Epidermal melanocyte (primary cell): ENCODE results near the gene SLC15A5.

Experiments
- DNase-seq: peaks from one replicate; pipeline ENCODE4 v3.0.0; 2011; ENCODE audit warnings: low spot score; ENCODE audit not compliant: insufficient read length

SLC15A5 gene

GRCh38 chr12:16277585-16277984, at the start of gene SLC15A5:
Gene SLC15A5 (minus strand): TSS chr12:16277685. CDS start chr12:16277685, 0 bp downstream.
- no peak for DNase-seq

GRCh38 chr12:16325426-16325825, 47.9 kb upstream of the SLC15A5 start:
- no peak for DNase-seq

- DNase-seq: no peak
These were observed 47.3 kb upstream of the SLC15A5 start for GRCh38 chr12:16324772-16325171.

GRCh38 chr12:16324272-16324671, 46.8 kb upstream of the SLC15A5 start:
- DNase-seq: no peak

GRCh38 chr12:16323638-16324037, 46.2 kb upstream of the SLC15A5 start:
- no peak for DNase-seq

- DNase-seq: no peak
These were observed 45.5 kb upstream of the SLC15A5 start for GRCh38 chr12:16323010-16323409.

GRCh38 chr12:16310934-16311333, 33.4 kb upstream of the SLC15A5 start:
- no peak for DNase-seq

GRCh38 chr12:16307856-16308475, 30.5 kb upstream of the SLC15A5 start:
- no peak for DNase-seq

- DNase-seq: no peak
These were observed 26.5 kb upstream of the SLC15A5 start for GRCh38 chr12:16303939-16304338.

- DNase-seq: no peak
These were observed 23.3 kb upstream of the SLC15A5 start for GRCh38 chr12:16300736-16301135.

- DNase-seq: no peak
These were observed 22.6 kb upstream of the SLC15A5 start for GRCh38 chr12:16300122-16300521.

GRCh38 chr12:16299403-16299802, 21.9 kb upstream of the SLC15A5 start:
- no peak for DNase-seq

GRCh38 chr12:16297521-16297920, 20.0 kb upstream of the SLC15A5 start:
- DNase-seq: no peak

GRCh38 chr12:16294376-16294956, 17.0 kb upstream of the SLC15A5 start:
- DNase-seq: no peak

GRCh38 chr12:16291032-16291431, 13.5 kb upstream of the SLC15A5 start:
- no peak for DNase-seq

GRCh38 chr12:16285586-16285985, 8.1 kb upstream of the SLC15A5 start:
- no peak for DNase-seq

- DNase-seq: no peak
These were observed 5.5 kb upstream of the SLC15A5 start for GRCh38 chr12:16282978-16283377.

GRCh38 chr12:16282081-16282480, 4.6 kb upstream of the SLC15A5 start:
- no peak for DNase-seq

GRCh38 chr12:16281157-16281556, 3.7 kb upstream of the SLC15A5 start:
- no peak for DNase-seq

GRCh38 chr12:16272222-16272621, 5.3 kb downstream of the SLC15A5 start:
- no peak for DNase-seq

- DNase-seq: no peak
These were observed 6.4 kb downstream of the SLC15A5 start for GRCh38 chr12:16271062-16271461.

- no peak for DNase-seq
These were observed 7.5 kb downstream of the SLC15A5 start for GRCh38 chr12:16269946-16270345.

- no peak for DNase-seq
These were observed 11.4 kb downstream of the SLC15A5 start for GRCh38 chr12:16266085-16266484.
